Suprapubic skin (tissue), 4 donors: ENCODE measurements around the gene WDR54. TPM values are rescaled to one million over a fixed set of nuclear protein-coding genes. Genes with fewer than 3 reads are reported as not detected.

Experiments used
- total RNA-seq, 4 donors: library from RNA; depleted of rRNA; stranded (reverse); fragments of >200 nt; gene quantifications; one replicate each; pipeline ENCODE4 v1.1.0, GENCODE V29; 2016

Gene WDR54
- total RNA-seq, 4 donors from 2014 or later, result 5.0 to 12.0 (median 8.5) TPM

Other genes starting within 250 kb of the WDR54 start
- gene MOB1A, start 242.9 kb upstream of the WDR54 start, total RNA-seq, result 10 to 100 TPM; 65.2 to 96.6 (median 79.2) TPM
- 10 to 100 TPM; 15.5 to 28.1 (median 17.5) TPM for gene MTHFD2, start 223.1 kb upstream of the WDR54 start, total RNA-seq
- gene SLC4A5, start 78.3 kb upstream of the WDR54 start, total RNA-seq, result 10 to 100 TPM in 1 of 4 donors, 1 to 10 TPM in 3; 3.2 to 30.4 (median 4.2) TPM
- gene DCTN1, start 41.4 kb upstream of the WDR54 start, total RNA-seq, result 100 to 1,000 TPM in 3 of 4 donors, 10 to 100 TPM in 1; 83.4 to 122 (median 105) TPM
- gene C2orf81, start 111 bp upstream of the WDR54 start, total RNA-seq, result 1 to 10 TPM in 3 of 4 donors, under 1 TPM in 1; 0.87 to 2.1 (median 1.4) TPM
- gene RTKN, start 20.2 kb downstream of the WDR54 start, total RNA-seq, result 10 to 100 TPM; 48.2 to 63.1 (median 56.7) TPM
- 10 to 100 TPM; 15.9 to 75.9 (median 36.0) TPM for gene INO80B, start 33.4 kb downstream of the WDR54 start, total RNA-seq
- gene WBP1, start 36.7 kb downstream of the WDR54 start, total RNA-seq, result 100 to 1,000 TPM in 1 of 4 donors, 10 to 100 TPM in 3; 40.7 to 121 (median 47.0) TPM
- gene MOGS, start 43.7 kb downstream of the WDR54 start, total RNA-seq, result 10 to 100 TPM; 44.1 to 81.3 (median 50.1) TPM
- 10 to 100 TPM; 13.1 to 36.0 (median 26.7) TPM for gene MRPL53, start 51.0 kb downstream of the WDR54 start, total RNA-seq
- gene CCDC142, start 61.3 kb downstream of the WDR54 start, total RNA-seq, result 10 to 100 TPM; 10.4 to 31.1 (median 18.7) TPM
- gene TTC31, start 61.4 kb downstream of the WDR54 start, total RNA-seq, result 10 to 100 TPM; 20.4 to 45.5 (median 27.4) TPM
- gene LBX2, start 77.9 kb downstream of the WDR54 start, total RNA-seq, result 1 to 10 TPM in 1 of 4 donors, not detected in 3; 1.2 TPM
- gene PCGF1, start 86.0 kb downstream of the WDR54 start, total RNA-seq, result 10 to 100 TPM; 15.6 to 77.0 (median 19.7) TPM
- under 1 TPM in 1 of 4 donors, not detected in 3; 0.56 TPM for gene TLX2, start 92.7 kb downstream of the WDR54 start, total RNA-seq
- 10 to 100 TPM in 1 of 4 donors, 1 to 10 TPM in 3; 2.7 to 12.8 (median 6.4) TPM for gene DQX1, start 104.5 kb downstream of the WDR54 start, total RNA-seq
- gene AUP1, start 108.0 kb downstream of the WDR54 start, total RNA-seq, result 100 to 1,000 TPM; 111 to 170 (median 145) TPM
- gene HTRA2, start 108.2 kb downstream of the WDR54 start, total RNA-seq, result 10 to 100 TPM; 23.7 to 31.2 (median 27.1) TPM
- 1 to 10 TPM in 3 of 4 donors, under 1 TPM in 1; 0.23 to 3.8 (median 1.5) TPM for gene LOXL3, start 132.2 kb downstream of the WDR54 start, total RNA-seq
- 10 to 100 TPM in 1 of 4 donors, 1 to 10 TPM in 3; 3.3 to 10.6 (median 5.4) TPM for gene DOK1, start 133.0 kb downstream of the WDR54 start, total RNA-seq
- 1 to 10 TPM in 1 of 4 donors, not detected in 3; 1.1 TPM for gene M1AP, start 226.6 kb downstream of the WDR54 start, total RNA-seq
- 1 to 10 TPM; 3.5 to 8.2 (median 4.6) TPM for gene SEMA4F, start 232.5 kb downstream of the WDR54 start, total RNA-seq